HepG2 (cell line): Measurements from ENCODE around the gene HECTD1. TPM values are rescaled to one million over a fixed set of nuclear protein-coding genes. Genes with fewer than 3 reads are reported as not detected.

Experiments
- FOXA1 ChIP-seq, 2 experiments: fragments of 450-650 bp in 1 of 2; sonication (generic) in 1 of 2; formaldehyde crosslinking in 1 of 2; IDR thresholded peaks; 2 replicates each; pipeline versions ENCODE4 v1.4.0 to v1.6.1; 2016 to 2020; ENCODE audit warnings: missing genetic modification reagents in 1 of 2
- KDM1A ChIP-seq: IDR thresholded peaks from 2 replicates; pipeline ENCODE4 v1.6.1; 2016; ENCODE audit warnings: missing compliant biosample characterization
- MTF2 ChIP-seq: sonication (generic); formaldehyde crosslinking; IDR thresholded peaks from 2 replicates; pipeline ENCODE4 v1.5.0; 2020; ENCODE audit warnings: missing genetic modification reagents, borderline replicate concordance
- NR2C2 ChIP-seq: sonication (generic); formaldehyde crosslinking; IDR thresholded peaks from 2 replicates; pipeline ENCODE4 v1.4.0; 2020; ENCODE audit warnings: missing genetic modification reagents, mild to moderate bottlenecking, moderate library complexity, borderline replicate concordance
- PHF20 ChIP-seq: sonication (generic); formaldehyde crosslinking; IDR thresholded peaks from 2 replicates; pipeline ENCODE4 v1.5.0; 2020; ENCODE audit warnings: mild to moderate bottlenecking, missing genetic modification reagents
- SALL2 ChIP-seq: sonication (generic); formaldehyde crosslinking; IDR thresholded peaks from 2 replicates; pipeline ENCODE4 v1.8.1; 2023; ENCODE audit warnings: mild to moderate bottlenecking, missing genetic modification reagents, inconsistent platforms
- TBP ChIP-seq: sonication (generic); formaldehyde crosslinking; IDR thresholded peaks from 2 replicates; pipeline ENCODE4 v1.5.0; 2020; ENCODE audit warnings: missing genetic modification reagents
- TEF ChIP-seq: sonication (generic); formaldehyde crosslinking; IDR thresholded peaks from 2 replicates; pipeline ENCODE4 v1.5.0; 2020; ENCODE audit warnings: missing genetic modification reagents
- TFDP2 ChIP-seq: sonication (generic); formaldehyde crosslinking; IDR thresholded peaks from 2 replicates; pipeline ENCODE4 v1.4.0; 2020; ENCODE audit warnings: missing genetic modification reagents
- ZBTB39 ChIP-seq: sonication (generic); formaldehyde crosslinking; IDR thresholded peaks from 2 replicates; pipeline ENCODE4 v1.5.0; 2020; ENCODE audit warnings: missing genetic modification reagents
- ZFP1 ChIP-seq: IDR thresholded peaks from 2 replicates; pipeline ENCODE4 v1.6.1; 2016
- ZNF703 ChIP-seq: sonication (generic); formaldehyde crosslinking; IDR thresholded peaks from 2 replicates; pipeline ENCODE4 v1.5.1; 2020; ENCODE audit warnings: missing genetic modification reagents, mild to moderate bottlenecking, moderate library complexity, borderline replicate concordance
- ZNF775 ChIP-seq: sonication (generic); formaldehyde crosslinking; IDR thresholded peaks from 2 replicates; pipeline ENCODE4 v1.4.0; 2020; ENCODE audit warnings: missing genetic modification reagents, mild to moderate bottlenecking, moderate library complexity, borderline replicate concordance
- ZNF841 ChIP-seq: sonication (generic); formaldehyde crosslinking; IDR thresholded peaks from 2 replicates; pipeline ENCODE4 v1.8.1; 2023; ENCODE audit warnings: missing genetic modification reagents, borderline replicate concordance
- ZSCAN20 ChIP-seq: sonication (generic); formaldehyde crosslinking; IDR thresholded peaks from 2 replicates; pipeline ENCODE4 v1.4.0; 2020; ENCODE audit warnings: missing genetic modification reagents, mild to moderate bottlenecking, borderline replicate concordance
- polyA plus RNA-seq, 8 experiments: library from polyadenylated mRNA; depleted of rRNA in 3 of 8; stranded (reverse) in 7 of 8; unstranded in 1 of 8; fragments of >200 nt; fragmentation: Illumina TruSeq in 4 of 8; extraction: Trizol in 4 of 8; gene quantifications; 2 replicates each; pipeline versions ENCODE4 v1.2.1 to v1.2.3, GENCODE V29; 2011 to 2016; ENCODE audit warnings: low read depth in 4 of 8, missing spikeins in 1 of 8, mixed read lengths in 1 of 8; ENCODE audit not compliant: insufficient read depth in 1 of 8
- total RNA-seq, 5 experiments: library from RNA; depleted of rRNA; stranded (reverse); fragments of >200 nt; fragmentation: Illumina TruSeq; extraction: Trizol; gene quantifications; 2 replicates each; pipeline ENCODE4 v1.2.3, GENCODE V29; 2016; ENCODE audit warnings: low read depth in 1 of 5

Gene HECTD1
- total and polyA plus RNA-seq, 2 of the 13 experiments (the other 11 are each of a cell fraction or from before 2014, with no cell fraction given): 312 to 560 TPM

- TF ChIP-seq TFDP2 (CRISPR knock-in tag): no peak
- no peak for TF ChIP-seq TBP (CRISPR knock-in tag)
- TF ChIP-seq ZNF703: no peak
- no peak for TF ChIP-seq PHF20
- TF ChIP-seq TEF: no peak
- TF ChIP-seq ZNF775 (CRISPR knock-in tag): no peak
- 0 out of 2 replicates have a peak, but pooled peaks have one; percentile 8 for TF ChIP-seq KDM1A
- TF ChIP-seq ZNF841 (CRISPR knock-in tag): no peak
- no peak for TF ChIP-seq ZBTB39 (CRISPR knock-in tag)
- no peak for TF ChIP-seq MTF2 (CRISPR knock-in tag)
- peak; percentile 75 for TF ChIP-seq NR2C2 (CRISPR knock-in tag)
- TF ChIP-seq FOXA1 (IDR thresholded peaks at IDR 0.05): no peak
- peak; percentile 46; the same call in 1 of the 2 replicates for TF ChIP-seq FOXA1 (CRISPR knock-in tag; IDR thresholded peaks at IDR 0.05)
- TF ChIP-seq ZSCAN20 (CRISPR knock-in tag): no peak
- no peak for TF ChIP-seq SALL2 (CRISPR knock-in tag)
- TF ChIP-seq ZFP1: no peak
Observed at GRCh38 chr14:31197671-31198070, 9.9 kb downstream of the HECTD1 start (continued).
